Fibroblast of skin of left biceps (primary cell): ENCODE data around the gene ARHGAP8.
"Not testable (repeated sequence)": the region's sequence is repeated elsewhere in the genome, so short reads cannot be mapped to it uniquely, and the experiment has no call there.

Experiments
- DNase-seq, 2 experiments: peaks; one replicate each; pipeline ENCODE4 v3.0.0-alpha.2; 2013; ENCODE audit warnings: low read depth in 2 of 2

The ARHGAP8 gene

DNA sequence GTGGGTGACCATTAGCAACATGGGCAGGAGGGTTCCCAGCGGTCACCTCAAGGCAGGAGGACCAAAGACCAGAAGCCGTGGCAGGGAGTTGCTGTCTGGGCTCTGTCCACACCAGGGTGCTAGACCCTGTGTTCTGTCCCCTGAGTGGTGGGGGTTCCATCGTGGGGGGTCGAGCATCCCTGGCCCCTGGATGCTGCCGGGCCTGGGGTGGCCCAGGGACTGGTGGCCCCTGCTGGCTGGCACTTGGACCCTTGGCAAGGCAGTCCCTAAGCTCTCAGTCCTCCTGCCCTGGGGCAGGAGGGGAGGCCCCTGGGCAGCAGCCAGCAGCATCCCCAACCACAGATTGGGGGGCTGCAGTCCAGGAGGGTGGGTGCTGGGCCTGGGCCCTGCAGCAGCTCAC, 13.4 kb upstream of the ARHGAP8 start:
- no peak for DNase-seq

DNA sequence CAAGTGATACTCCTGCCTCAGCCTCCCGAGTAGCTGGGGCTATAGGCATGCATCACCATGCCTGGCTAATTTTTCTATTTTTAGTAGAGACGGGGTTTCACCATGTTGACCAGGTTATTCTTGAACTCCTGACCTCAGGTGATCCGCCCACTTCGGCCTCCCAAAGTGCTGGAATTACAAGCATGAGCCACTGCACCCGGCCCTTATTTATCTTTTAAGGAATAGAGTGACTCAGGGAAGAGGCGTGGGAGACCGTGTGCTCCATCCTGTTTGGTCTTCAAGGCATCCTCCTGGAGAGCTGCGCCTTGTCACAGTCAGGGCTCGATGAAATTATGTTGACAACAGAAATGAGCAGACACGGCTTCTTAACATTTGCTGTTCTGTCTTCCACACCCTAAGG, 12.7 kb upstream of the ARHGAP8 start:
- DNase-seq, result not testable (repeated sequence)

GRCh38 chr22:44740307-44740706, 12.1 kb upstream of the ARHGAP8 start:
- DNase-seq, result no peak

- no peak for DNase-seq
Measured at GRCh38 chr22:44741929-44742328, 10.4 kb upstream of the ARHGAP8 start.

GRCh38 chr22:44743247-44743646, 9.1 kb upstream of the ARHGAP8 start:
- DNase-seq, result no peak

DNA sequence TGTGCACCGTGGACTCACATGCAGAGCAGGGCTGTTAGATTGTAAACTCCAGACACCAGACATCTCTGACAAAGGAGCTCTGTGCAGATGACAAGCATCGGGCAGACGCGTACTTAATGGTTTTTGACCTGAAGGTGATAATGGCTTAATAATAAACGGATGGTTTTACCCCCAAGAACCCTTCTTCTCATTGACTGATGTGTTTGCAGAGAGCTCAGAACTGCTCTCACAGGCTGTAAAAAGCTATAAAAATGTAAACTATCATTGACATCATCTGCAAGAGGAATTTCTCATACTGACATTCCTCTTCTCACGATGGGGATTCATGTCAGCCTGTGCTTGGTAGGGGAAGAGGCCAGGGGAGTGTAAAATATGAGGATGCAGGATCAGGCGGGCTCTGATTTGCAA, 8.6 kb upstream of the ARHGAP8 start:
- DNase-seq, result no peak

- no peak for DNase-seq
Measured at GRCh38 chr22:44745853-44746789, 6.3 kb upstream of the ARHGAP8 start.

GRCh38 chr22:44747784-44748127, 4.6 kb upstream of the ARHGAP8 start:
- not testable (repeated sequence) for DNase-seq

- no peak for DNase-seq
Measured at GRCh38 chr22:44748524-44748923, 3.9 kb upstream of the ARHGAP8 start.

DNA sequence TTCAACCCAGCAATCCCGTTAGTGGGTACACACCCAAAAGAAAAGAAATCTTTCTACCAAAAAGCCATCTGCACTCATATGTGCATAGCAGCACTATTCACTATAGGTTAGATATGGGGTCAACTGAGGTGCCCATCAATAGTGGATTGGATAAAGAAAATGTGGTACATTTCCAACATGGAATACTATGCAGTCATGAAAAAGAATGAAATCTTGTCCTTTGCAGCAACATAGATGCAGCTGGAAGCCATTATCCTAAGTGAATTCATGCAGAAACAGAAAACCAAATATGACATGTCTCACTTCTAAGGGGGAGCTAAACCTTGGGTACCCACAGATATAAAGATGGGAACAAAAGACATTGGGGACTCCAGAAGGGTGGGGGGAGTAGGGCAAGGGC, 1.9 kb upstream of the ARHGAP8 start:
- no peak for DNase-seq

DNA sequence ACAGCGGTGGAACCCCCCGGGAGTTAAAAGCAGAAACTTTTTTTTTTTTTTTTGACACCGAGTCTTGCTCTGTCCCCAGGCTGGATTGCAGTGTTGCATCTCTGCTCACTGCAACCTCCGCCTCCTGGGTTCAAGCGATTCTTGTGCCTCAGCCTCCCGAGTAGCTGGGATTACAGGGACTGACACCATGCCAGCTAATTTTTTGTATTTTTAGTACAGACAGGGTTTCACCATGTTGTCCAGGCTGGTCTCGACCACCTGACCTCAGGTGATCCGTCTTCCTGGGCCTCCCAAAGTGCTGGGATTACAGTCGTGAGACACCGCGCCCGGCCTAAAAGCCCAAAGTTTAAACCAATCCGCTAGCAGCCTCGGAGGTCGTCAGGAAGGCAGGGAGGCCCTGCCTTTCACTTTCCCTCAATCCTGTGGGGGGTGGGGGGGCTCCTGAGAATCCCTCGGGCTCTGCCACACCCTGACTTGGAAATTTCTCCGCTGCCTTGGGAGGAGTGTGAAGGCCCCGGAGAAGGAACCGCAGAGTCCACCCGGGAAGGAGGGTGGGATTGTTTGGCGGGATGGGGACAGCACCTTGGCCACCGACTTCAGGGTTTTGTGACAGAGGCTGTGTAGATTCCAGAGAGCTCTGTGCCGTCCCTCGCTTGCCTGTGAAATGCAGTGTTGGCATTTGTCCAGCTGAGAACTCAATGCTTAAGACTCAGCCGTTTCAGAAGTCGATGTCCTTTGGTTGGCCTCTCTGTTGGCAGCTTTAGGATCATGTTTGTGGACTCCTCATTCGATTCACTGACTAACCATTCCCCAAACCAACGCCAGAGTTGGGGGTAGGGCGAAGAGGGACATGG, 1.0 kb downstream of the ARHGAP8 start:
- peak in 1 of 2 experiments; percentile 38 for DNase-seq

GRCh38 chr22:44754998-44755397, 2.6 kb downstream of the ARHGAP8 start:
- no peak for DNase-seq

GRCh38 chr22:44755417-44755816, 3.0 kb downstream of the ARHGAP8 start:
- DNase-seq, result no peak

DNA sequence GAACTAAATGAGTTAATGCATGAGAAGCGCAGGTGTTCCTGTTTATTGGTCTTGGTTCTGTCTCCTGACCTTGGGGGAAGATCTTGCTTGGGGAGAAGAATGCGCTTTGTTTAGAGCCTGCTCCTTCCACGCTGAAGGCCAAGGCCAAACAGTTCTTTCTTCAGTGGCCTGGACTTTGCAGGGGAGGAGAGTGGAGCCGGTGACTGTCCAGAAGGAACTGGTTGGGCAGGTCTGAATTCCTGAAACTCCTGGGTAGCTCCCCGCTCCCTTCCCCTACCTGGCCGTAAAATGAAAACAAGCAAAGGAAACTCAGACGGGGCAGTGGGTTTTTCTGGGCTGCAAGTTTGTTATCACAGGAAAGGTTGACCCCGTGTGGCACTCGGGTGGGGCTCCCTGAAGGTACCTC, 3.6 kb downstream of the ARHGAP8 start:
- DNase-seq, result no peak

DNA sequence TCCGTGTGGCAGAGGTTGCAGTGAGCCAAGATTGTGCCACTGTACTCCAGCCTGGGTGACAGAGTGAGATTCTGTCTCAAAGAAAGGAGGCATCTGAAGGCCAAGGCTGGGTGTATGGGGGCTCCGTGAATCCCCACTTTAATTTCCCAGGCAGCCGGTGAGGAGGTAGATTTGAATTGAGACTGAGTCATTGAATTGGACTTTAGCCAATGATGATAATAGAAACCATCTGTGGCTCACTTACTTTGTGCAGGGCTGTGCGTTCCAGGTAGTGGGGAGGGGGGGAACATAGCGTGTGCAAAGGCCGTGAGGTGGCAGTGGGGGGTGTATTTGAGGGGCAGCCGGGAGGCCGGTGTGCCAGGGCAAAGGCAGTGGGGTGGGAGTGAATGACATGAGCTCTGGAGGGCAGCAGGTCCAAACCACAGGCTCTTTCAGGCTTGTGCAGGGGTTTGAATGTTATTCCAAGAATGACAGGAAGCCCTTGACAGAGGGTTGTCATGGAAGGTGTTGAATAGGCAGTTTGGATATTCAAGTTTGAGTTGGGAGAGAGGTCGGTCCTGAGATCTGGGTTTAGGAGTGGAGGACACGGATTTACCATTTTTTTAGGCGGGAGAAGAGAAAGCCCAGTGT, 6.1 kb downstream of the ARHGAP8 start:
- peak; percentile 25 for DNase-seq

DNA sequence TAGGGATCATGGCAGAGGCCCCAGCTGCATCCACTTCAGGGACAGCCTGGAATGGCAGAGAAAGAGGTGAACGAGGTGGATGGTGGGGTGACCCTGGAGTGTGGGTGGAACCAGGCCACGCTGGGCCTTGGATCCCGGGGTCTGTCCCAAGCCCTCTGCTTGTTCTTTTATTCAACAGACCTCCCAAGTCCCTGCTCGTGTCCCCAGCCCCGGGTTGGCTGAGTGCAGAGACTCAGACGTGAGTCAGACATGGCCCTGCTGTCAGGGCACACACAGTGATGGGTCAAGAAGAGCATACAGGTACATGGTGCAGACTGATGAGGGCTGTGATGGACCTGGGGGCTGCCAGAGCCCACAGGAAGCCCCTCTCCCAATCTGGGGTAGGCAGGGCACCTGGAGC, 6.6 kb downstream of the ARHGAP8 start:
- DNase-seq, result no peak

GRCh38 chr22:44759430-44760310, 7.3 kb downstream of the ARHGAP8 start:
- DNase-seq, result no peak

DNA sequence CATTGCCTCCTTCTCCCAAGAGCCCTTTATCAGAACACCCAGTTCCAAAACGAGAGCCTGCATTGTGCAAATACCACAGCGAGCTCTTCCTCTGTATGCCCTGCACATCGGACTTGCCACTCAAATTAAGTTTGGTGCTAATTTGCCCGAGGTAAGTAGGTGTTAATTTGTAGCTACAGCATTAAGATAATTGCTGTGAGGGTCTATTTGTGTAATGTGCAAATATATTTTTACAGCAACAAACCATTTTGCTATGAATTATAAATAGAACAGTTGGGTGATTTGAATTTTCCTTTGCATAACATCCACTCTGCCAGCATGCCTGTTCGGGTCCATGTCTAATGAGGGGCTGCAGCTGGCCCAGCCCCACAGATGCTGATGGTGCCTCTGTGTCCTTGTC, 8.1 kb downstream of the ARHGAP8 start:
- DNase-seq, result no peak

GRCh38 chr22:44761025-44761424, 8.7 kb downstream of the ARHGAP8 start:
- no peak for DNase-seq

- DNase-seq, result no peak
Measured at GRCh38 chr22:44764373-44764772, 12.0 kb downstream of the ARHGAP8 start.

- no peak for DNase-seq
Measured at GRCh38 chr22:44764974-44765373, 12.6 kb downstream of the ARHGAP8 start.
